Measurements from ENCODE around the gene RHBDL1. TPM values are rescaled to one million over a fixed set of nuclear protein-coding genes. Genes with fewer than 3 reads are reported as not detected.

The RHBDL1 gene
- total and polyA plus RNA-seq, 9 of the 15 experiments (the other 6 are each of a cell fraction or from before 2014, with no cell fraction given) = 0.03 to 5.6 (median 1.3) TPM; not detected in 1

DNA sequence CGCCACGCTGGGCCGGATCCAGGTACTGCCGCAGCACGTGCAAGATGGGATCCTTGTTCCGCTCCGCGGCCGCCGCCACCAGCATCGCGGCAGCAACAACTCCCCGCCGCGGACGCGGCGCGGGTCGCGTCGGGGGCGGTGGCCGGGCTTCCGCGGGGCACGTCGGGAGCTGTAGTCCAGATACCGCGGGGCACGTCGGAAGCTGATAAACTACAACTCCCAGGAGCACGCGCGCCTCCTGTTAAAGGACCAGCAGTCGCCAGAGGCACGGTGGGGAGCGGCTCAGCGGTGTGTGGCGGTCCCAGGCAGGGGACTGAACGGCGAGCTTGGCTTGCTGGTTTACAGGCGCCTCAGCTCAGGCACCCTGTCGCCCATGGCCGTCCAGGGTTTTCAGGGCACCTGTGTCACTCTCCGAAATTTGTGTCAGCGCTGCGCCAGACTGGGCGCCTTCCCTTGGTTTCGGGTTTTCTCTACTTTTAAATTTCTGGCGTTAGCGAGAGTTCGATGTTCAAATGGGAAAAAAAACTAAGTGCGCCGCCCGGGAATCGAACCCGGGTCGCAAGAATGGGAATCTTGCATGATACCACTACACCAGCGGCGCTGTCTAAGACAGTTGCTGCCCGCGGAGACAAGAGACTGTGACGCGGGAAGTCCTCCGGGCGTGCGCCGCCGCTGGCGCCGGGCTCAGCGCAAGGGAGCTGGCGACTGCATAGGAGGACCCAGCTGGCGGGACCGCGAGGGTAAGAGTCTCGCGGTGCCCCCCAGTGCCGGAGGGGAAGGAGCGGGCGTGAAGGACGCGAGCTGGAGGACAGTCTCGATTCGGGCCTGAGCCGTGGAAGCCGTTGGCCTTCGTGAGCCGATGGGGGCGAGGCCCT is 39.0 kb upstream of the RHBDL1 start, which contains the start of gene METTL26 (continued):
- TF ChIP-seq WHSC1 (IDR thresholded peaks at IDR 0.05; ENCODE audit: low read length) (no peak), DNMT1 (IDR thresholded peaks at IDR 0.05) (no peak), ZFPM2 (CRISPR knock-in tag; IDR thresholded peaks at IDR 0.05) (no peak), SMAD1 (IDR thresholded peaks at IDR 0.05; ENCODE audit: low read depth, low read length, partially characterized antibody) (peak; percentile 58), ZNF143 (CRISPR knock-in tag; IDR thresholded peaks at IDR 0.05) (peak; percentile 97), KDM5B (IDR thresholded peaks at IDR 0.05; ENCODE audit: insufficient replicate concordance, low read depth, low read length) (peak; percentile 82), MYC (IDR thresholded peaks at IDR 0.05; ENCODE audit: low read depth, low read length) (peak; percentile 97), MYC (CRISPR knock-in tag; IDR thresholded peaks at IDR 0.05; ENCODE audit: borderline replicate concordance, low read depth) (peak; percentile 56; the same call in 1 of the 2 replicates), KLF16 (IDR thresholded peaks at IDR 0.05) (no peak), ELF1 (tag; IDR thresholded peaks at IDR 0.05) (peak; percentile 73; the same call in 1 of the 2 replicates), PCBP2 (IDR thresholded peaks at IDR 0.05; ENCODE audit: low read depth, low read length, poor library complexity, severe bottlenecking) (no peak), TEAD2 (tag; IDR thresholded peaks at IDR 0.05) (no peak), KAT7 (CRISPR knock-in tag; IDR thresholded peaks at IDR 0.05; ENCODE audit: borderline replicate concordance) (peak; percentile 67), KDM4B (IDR thresholded peaks at IDR 0.05; ENCODE audit: borderline replicate concordance in 2 of 2, low read depth in 1 of 2) (0 out of 4 replicates have a peak, but pooled peaks of 1 of the 2 experiments have one; percentile 27), ZNF140 (CRISPR knock-in tag; IDR thresholded peaks at IDR 0.05) (no peak), ZNF583 (CRISPR knock-in tag; IDR thresholded peaks at IDR 0.05) (no peak)
- TF ChIP-seq, protein P1, sequence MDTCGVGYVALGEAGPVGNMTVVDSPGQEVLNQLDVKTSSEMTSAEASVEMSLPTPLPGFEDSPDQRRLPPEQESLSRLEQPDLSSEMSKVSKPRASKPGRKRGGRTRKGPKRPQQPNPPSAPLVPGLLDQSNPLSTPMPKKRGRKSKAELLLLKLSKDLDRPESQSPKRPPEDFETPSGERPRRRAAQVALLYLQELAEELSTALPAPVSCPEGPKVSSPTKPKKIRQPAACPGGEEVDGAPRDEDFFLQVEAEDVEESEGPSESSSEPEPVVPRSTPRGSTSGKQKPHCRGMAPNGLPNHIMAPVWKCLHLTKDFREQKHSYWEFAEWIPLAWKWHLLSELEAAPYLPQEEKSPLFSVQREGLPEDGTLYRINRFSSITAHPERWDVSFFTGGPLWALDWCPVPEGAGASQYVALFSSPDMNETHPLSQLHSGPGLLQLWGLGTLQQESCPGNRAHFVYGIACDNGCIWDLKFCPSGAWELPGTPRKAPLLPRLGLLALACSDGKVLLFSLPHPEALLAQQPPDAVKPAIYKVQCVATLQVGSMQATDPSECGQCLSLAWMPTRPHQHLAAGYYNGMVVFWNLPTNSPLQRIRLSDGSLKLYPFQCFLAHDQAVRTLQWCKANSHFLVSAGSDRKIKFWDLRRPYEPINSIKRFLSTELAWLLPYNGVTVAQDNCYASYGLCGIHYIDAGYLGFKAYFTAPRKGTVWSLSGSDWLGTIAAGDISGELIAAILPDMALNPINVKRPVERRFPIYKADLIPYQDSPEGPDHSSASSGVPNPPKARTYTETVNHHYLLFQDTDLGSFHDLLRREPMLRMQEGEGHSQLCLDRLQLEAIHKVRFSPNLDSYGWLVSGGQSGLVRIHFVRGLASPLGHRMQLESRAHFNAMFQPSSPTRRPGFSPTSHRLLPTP (IDR thresholded peaks at IDR 0.05; ENCODE audit: borderline replicate concordance, extremely low read depth, insufficient read length) = peak; percentile 80
- TF ChIP-seq, protein P2, sequence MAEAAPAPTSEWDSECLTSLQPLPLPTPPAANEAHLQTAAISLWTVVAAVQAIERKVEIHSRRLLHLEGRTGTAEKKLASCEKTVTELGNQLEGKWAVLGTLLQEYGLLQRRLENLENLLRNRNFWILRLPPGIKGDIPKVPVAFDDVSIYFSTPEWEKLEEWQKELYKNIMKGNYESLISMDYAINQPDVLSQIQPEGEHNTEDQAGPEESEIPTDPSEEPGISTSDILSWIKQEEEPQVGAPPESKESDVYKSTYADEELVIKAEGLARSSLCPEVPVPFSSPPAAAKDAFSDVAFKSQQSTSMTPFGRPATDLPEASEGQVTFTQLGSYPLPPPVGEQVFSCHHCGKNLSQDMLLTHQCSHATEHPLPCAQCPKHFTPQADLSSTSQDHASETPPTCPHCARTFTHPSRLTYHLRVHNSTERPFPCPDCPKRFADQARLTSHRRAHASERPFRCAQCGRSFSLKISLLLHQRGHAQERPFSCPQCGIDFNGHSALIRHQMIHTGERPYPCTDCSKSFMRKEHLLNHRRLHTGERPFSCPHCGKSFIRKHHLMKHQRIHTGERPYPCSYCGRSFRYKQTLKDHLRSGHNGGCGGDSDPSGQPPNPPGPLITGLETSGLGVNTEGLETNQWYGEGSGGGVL (CRISPR knock-in tag; IDR thresholded peaks at IDR 0.05) = no peak
- TF ChIP-seq, protein P3, sequence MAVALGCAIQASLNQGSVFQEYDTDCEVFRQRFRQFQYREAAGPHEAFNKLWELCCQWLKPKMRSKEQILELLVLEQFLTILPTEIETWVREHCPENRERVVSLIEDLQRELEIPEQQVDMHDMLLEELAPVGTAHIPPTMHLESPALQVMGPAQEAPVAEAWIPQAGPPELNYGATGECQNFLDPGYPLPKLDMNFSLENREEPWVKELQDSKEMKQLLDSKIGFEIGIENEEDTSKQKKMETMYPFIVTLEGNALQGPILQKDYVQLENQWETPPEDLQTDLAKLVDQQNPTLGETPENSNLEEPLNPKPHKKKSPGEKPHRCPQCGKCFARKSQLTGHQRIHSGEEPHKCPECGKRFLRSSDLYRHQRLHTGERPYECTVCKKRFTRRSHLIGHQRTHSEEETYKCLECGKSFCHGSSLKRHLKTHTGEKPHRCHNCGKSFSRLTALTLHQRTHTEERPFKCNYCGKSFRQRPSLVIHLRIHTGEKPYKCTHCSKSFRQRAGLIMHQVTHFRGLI (CRISPR knock-in tag; IDR thresholded peaks at IDR 0.05) = no peak

Data from K562 (cell line).